ENCODE measurements around the gene TMEM138. TPM values are rescaled to one million over a fixed set of nuclear protein-coding genes. Genes with fewer than 3 reads are reported as not detected.
"Not testable (repeated sequence)": the region's sequence is repeated elsewhere in the genome, so short reads cannot be mapped to it uniquely, and the experiment has no call there.

TMEM138 gene
- total RNA-seq, 4 donors from 2014 or later: 14.6 to 28.1 (median 20.7) TPM

GRCh38 chr11:61380884-61381283 lies 18.7 kb downstream of the TMEM138 start:
- intact Hi-C loops (cut with DNase I): loop anchor here (5.0 to 10.0 kb wide), 2 partner anchors 44 to 126 kb away; no protein-coding TSS in a partner anchor
- Histone ChIP-seq H3K9me3 (no peaks in the 10 kb centered on the region), H3K27ac (no peak overlapping the region), H3K27me3 (no peaks in the 10 kb centered on the region), H3K4me1 (peaks cover 10 to 76% (median 18%) of the 10 kb centered on the region in 3 donors), H3K36me3 (peaks cover 0 to 2% (median 0%) of the 10 kb centered on the region in 3 donors), H3K4me3 (no peak overlapping the region)
- no peak for DNase-seq
- TF ChIP-seq CTCF (IDR thresholded peaks at IDR 0.05) (no peak), POLR2A (IDR thresholded peaks at IDR 0.05) (no peak)
- WGBS, 2 donors: 92 to 93% methylated on average over 9 of the region's 9 CpGs

GRCh38 chr11:61383859-61384258 lies 21.7 kb downstream of the TMEM138 start:
- H3K4me3 ChIP-seq, H3K9me3 ChIP-seq, H3K27ac ChIP-seq, DNase-seq, H3K36me3 ChIP-seq, H3K27me3 ChIP-seq: not testable (repeated sequence)
- intact Hi-C loops (cut with DNase I): loop anchor here (5.0 to 10.0 kb wide), 2 partner anchors 47 to 129 kb away; no protein-coding TSS in a partner anchor
- 82 to 86% methylated on average over 3 to 5 of the region's 5 CpGs for WGBS, 2 donors
- peaks cover 6 to 48% (median 10%) of the 10 kb centered on the region in 3 donors for H3K4me1 ChIP-seq

GRCh38 chr11:61384271-61385242 lies 22.4 kb downstream of the TMEM138 start:
- WGBS, 2 donors: 65 to 81% methylated on average over 11 to 12 of the region's 15 CpGs
- intact Hi-C loops (cut with DNase I): loop anchor here (5.0 to 10.0 kb wide), 2 partner anchors 47 to 130 kb away; no protein-coding TSS in a partner anchor
- H3K9me3 ChIP-seq: no peaks in the 10 kb centered on the region

GRCh38 chr11:61390161-61390560 lies 28.0 kb downstream of the TMEM138 start:
- intact Hi-C loops (cut with DNase I): no loop called here
- Histone ChIP-seq H3K4me1 (peaks cover 15 to 49% (median 19%) of the 10 kb centered on the region in 3 donors), H3K27ac (no peak overlapping the region), H3K9me3 (no peaks in the 10 kb centered on the region), H3K4me3 (no peak overlapping the region), H3K27me3 (no peaks in the 10 kb centered on the region), H3K36me3 (peaks cover 0 to 11% (median 0%) of the 10 kb centered on the region in 3 donors)
- TF ChIP-seq POLR2A (IDR thresholded peaks at IDR 0.05) (no peak), CTCF (IDR thresholded peaks at IDR 0.05) (no peak)
- WGBS, 2 donors: 46 to 67% methylated on average over 1 of the region's 1 CpG
- DNase-seq: no peak

More at GRCh38 chr11:61384271-61385242, 22.4 kb downstream of the TMEM138 start:
- no peak overlapping the region for H3K4me3 ChIP-seq
- peaks cover 0 to 41% (median 3%) of the 10 kb centered on the region in 3 donors for H3K4me1 ChIP-seq
- TF ChIP-seq POLR2A (IDR thresholded peaks at IDR 0.05) (no peak), CTCF (IDR thresholded peaks at IDR 0.05) (peak in 2 of 6 experiments; percentile 12 to 31)
- H3K27me3 ChIP-seq: no peaks in the 10 kb centered on the region
- no peaks in the 10 kb centered on the region for H3K36me3 ChIP-seq
- H3K27ac ChIP-seq: no peak overlapping the region
- DNase-seq: no peak

GRCh38 chr11:61392981-61393595 lies 30.9 kb downstream of the TMEM138 start:
- peaks cover 15 to 49% (median 19%) of the 10 kb centered on the region in 3 donors for H3K4me1 ChIP-seq
- H3K9me3 ChIP-seq: no peaks in the 10 kb centered on the region
- H3K27ac ChIP-seq: peak overlapping the region; percentile 79 to 88 (median 86)
- 2 to 3% methylated on average over 12 to 13 of the region's 15 CpGs for WGBS, 2 donors
- peak overlapping the region; percentile 54 to 93 (median 80) for H3K4me3 ChIP-seq
- DNase-seq: no peak
- intact Hi-C loops (cut with DNase I): no loop called here
- TF ChIP-seq CTCF (IDR thresholded peaks at IDR 0.05) (no peak), POLR2A (IDR thresholded peaks at IDR 0.05) (no peak)
- no peaks in the 10 kb centered on the region for H3K27me3 ChIP-seq
- peaks cover 0 to 40% (median 3%) of the 10 kb centered on the region in 3 donors for H3K36me3 ChIP-seq
